Adrenal gland (tissue), 5 donors: ENCODE results near the gene CDH16.

Experiments used
- POLR2A ChIP-seq, 2 donors: fragments of 450-650 bp; IDR thresholded peaks; one replicate each; pipeline ENCODE4 v1.6.1; 2017; ENCODE audit warnings: antibody characterized with exemption in 2 of 2, mild to moderate bottlenecking in 2 of 2, moderate library complexity in 1 of 2
- TF ChIP-seq, protein P1 (sequence below), 6 experiments: fragments of 450-650 bp in 4 of 6; fragments of 200-600 bp in 2 of 6; sonication (generic) in 1 of 6; IDR thresholded peaks; 1 replicate in 5 of 6; 2 replicates in 1 of 6; pipeline versions ENCODE4 v1.5.1 to v1.8.0; 2016 to 2021; ENCODE audit warnings: antibody characterized with exemption in 6 of 6, mild to moderate bottlenecking in 2 of 6, moderate library complexity in 1 of 6
- donor health status: DM: no; HTN: no; CAD: no.

- no peak for TF ChIP-seq POLR2A (IDR thresholded peaks at IDR 0.05)
- TF ChIP-seq, protein P1, sequence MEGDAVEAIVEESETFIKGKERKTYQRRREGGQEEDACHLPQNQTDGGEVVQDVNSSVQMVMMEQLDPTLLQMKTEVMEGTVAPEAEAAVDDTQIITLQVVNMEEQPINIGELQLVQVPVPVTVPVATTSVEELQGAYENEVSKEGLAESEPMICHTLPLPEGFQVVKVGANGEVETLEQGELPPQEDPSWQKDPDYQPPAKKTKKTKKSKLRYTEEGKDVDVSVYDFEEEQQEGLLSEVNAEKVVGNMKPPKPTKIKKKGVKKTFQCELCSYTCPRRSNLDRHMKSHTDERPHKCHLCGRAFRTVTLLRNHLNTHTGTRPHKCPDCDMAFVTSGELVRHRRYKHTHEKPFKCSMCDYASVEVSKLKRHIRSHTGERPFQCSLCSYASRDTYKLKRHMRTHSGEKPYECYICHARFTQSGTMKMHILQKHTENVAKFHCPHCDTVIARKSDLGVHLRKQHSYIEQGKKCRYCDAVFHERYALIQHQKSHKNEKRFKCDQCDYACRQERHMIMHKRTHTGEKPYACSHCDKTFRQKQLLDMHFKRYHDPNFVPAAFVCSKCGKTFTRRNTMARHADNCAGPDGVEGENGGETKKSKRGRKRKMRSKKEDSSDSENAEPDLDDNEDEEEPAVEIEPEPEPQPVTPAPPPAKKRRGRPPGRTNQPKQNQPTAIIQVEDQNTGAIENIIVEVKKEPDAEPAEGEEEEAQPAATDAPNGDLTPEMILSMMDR (IDR thresholded peaks at IDR 0.05) = no peak
Measured at GRCh38 chr16:66859397-66860068, 59.2 kb downstream of the CDH16 start.
